ENCODE results near the gene TFDP1.

DNA sequence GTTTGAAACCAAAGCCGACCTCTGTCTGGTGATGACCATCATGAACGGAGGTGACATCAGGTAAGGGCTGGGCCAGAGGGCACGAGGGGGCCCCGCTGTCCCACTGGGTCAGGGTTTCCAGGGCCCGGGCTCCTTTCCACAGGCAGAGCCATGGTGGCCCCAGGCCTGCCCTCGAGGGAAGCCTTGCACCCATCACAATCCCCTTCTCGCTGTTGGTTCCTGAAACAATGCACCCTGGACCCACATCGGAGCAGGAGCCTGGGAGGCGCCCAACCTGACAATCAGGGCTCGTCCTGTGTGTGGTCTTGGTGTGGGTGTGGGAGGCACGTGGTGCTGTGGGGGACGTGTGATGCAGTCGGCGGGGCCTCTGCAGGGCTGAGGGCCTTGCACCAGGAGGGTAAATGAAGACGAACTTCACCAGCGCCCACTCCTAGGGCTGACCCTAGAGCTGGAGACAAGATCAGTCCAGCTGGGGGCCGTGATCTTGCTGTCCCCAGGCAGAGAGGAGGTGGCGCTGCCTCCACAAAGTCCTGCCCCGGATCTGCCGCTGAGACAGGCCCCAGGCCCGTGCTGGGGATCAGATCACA, 85.3 kb downstream of the TFDP1 start:
- TF ChIP-seq, protein P1, sequence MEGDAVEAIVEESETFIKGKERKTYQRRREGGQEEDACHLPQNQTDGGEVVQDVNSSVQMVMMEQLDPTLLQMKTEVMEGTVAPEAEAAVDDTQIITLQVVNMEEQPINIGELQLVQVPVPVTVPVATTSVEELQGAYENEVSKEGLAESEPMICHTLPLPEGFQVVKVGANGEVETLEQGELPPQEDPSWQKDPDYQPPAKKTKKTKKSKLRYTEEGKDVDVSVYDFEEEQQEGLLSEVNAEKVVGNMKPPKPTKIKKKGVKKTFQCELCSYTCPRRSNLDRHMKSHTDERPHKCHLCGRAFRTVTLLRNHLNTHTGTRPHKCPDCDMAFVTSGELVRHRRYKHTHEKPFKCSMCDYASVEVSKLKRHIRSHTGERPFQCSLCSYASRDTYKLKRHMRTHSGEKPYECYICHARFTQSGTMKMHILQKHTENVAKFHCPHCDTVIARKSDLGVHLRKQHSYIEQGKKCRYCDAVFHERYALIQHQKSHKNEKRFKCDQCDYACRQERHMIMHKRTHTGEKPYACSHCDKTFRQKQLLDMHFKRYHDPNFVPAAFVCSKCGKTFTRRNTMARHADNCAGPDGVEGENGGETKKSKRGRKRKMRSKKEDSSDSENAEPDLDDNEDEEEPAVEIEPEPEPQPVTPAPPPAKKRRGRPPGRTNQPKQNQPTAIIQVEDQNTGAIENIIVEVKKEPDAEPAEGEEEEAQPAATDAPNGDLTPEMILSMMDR (IDR thresholded peaks at IDR 0.05 in 8 of 11, conservative IDR thresholded peaks at IDR 0.05 in 3 of 11) = no peak
- TF ChIP-seq POLR2A (IDR thresholded peaks at IDR 0.05) = no peak

Measured in spleen (tissue), 7 donors.